ENCODE results near the gene P3H2. TPM values are rescaled to one million over a fixed set of nuclear protein-coding genes. Genes with fewer than 3 reads are reported as not detected.

The P3H2 gene
- total and polyA plus RNA-seq, 9 of the 15 experiments (the other 6 are each of a cell fraction or from before 2014, with no cell fraction given) = 0.04 to 0.26 (median 0.22) TPM; not detected in 6

- no peaks in the 10 kb centered on the region for H3K27me3 ChIP-seq (ENCODE audit: control insufficient read depth in 2 of 2, insufficient read depth in 2 of 2, low read length in 2 of 2)
- ChIA-PET CTCF (ENCODE audit: low intra/inter-chr PET ratio) (no interaction called here), POLR2A (no interaction called here)
- no peaks in the 10 kb centered on the region for H4K20me1 ChIP-seq (replicated peaks; ENCODE audit: control insufficient read depth, insufficient read depth, low read length)
- no peak overlapping the region for H2AFZ ChIP-seq (ENCODE audit: low read depth, low read length)
- H3K4me1 ChIP-seq (replicated peaks in 1 of 2; ENCODE audit: control insufficient read depth in 2 of 2, insufficient read depth in 2 of 2, low read length in 2 of 2) = no peaks in the 10 kb centered on the region
- H3K36me3 ChIP-seq (ENCODE audit: control insufficient read depth, insufficient read depth, low read length) = no peaks in the 10 kb centered on the region
- H3K9me1 ChIP-seq (ENCODE audit: control insufficient read depth, insufficient read depth, low read length) = no peaks in the 10 kb centered on the region
- TF ChIP-seq CEBPB (tag; IDR thresholded peaks at IDR 0.05) = no peak
- no peak for TF ChIP-seq ZBTB12 (CRISPR knock-in tag; IDR thresholded peaks at IDR 0.05)
- TF ChIP-seq ZNF551 (CRISPR knock-in tag; IDR thresholded peaks at IDR 0.05) = no peak
- TF ChIP-seq TSHZ1 (CRISPR knock-in tag; IDR thresholded peaks at IDR 0.05) = no peak
- no peak for TF ChIP-seq ZNF512 (tag; IDR thresholded peaks at IDR 0.05)
- no peak for TF ChIP-seq OTX1 (CRISPR knock-in tag; IDR thresholded peaks at IDR 0.05)
- no peak for TF ChIP-seq ZNF12 (CRISPR knock-in tag; IDR thresholded peaks at IDR 0.05)
- H3K9me3 ChIP-seq (replicated peaks; ENCODE audit: control insufficient read depth, insufficient read depth, low read depth, low read length) = no peaks in the 10 kb centered on the region
- H3K4me3 ChIP-seq = no peak overlapping the region
- no peak for DNase-seq (ENCODE audit: extremely low read depth in 1 of 4, low spot score in 3 of 4)
- intact Hi-C loops (cut with micrococcal nuclease) (no loop called here), in situ Hi-C loops (cut with MboI) (no loop called here)
- BruUV-seq (replicated peaks) = no TSS peak
- no peak overlapping the region for H3K4me2 ChIP-seq (ENCODE audit: insufficient read depth, low read length)
- no peak for ATAC-seq
- FAIRE-seq = no peak
- 0% methylated on average over 4 of the region's 4 CpGs for WGBS (ENCODE audit: insufficient coverage, low coverage, missing lambda C conversion rate)
- H3K9ac ChIP-seq (ENCODE audit: insufficient read depth in 1 of 2, low read depth in 2 of 2, low read length in 2 of 2) = no peak overlapping the region
- H3K79me2 ChIP-seq (ENCODE audit: control insufficient read depth, insufficient read depth, low read length) = no peaks in the 10 kb centered on the region
- H3K27ac ChIP-seq (ENCODE audit: extremely low read depth, low read depth, low read length) = no peak overlapping the region
Observed at GRCh38 chr3:190155752-190156151, 35.1 kb upstream of the P3H2 start.
